Ramos (cell line): ENCODE data around the gene CD99.

Experiments
- in situ Hi-C: fragments of 300-500 bp; cut with MboI; formaldehyde crosslinking; loops from one replicate; pipeline ENCODE4 v1.14.3; 2022; ENCODE audit warnings: low sequenced_read_pairs; ENCODE audit not compliant: unreplicated experiment

CD99 gene

GRCh38 chrX:2690856-2691542 is at the start of gene CD99:
Gene CD99, plus strand, starts transcription at chrX:2691295. Its CDS starts 66 bp downstream, at chrX:2691361.
- in situ Hi-C loops, result no loop called here

GRCh38 chrX:2642146-2642545 is 48.9 kb upstream of the CD99 start:
- in situ Hi-C loops, result loop anchor here (10.0 kb wide), 1 partner anchor 163 kb away; no protein-coding TSS in a partner anchor

GRCh38 chrX:2642791-2643190 is 48.3 kb upstream of the CD99 start:
- in situ Hi-C loops, result loop anchor here (10.0 kb wide), 1 partner anchor 162 kb away; no protein-coding TSS in a partner anchor

- in situ Hi-C loops, result loop anchor here (10.0 kb wide), 1 partner anchor 161 kb away; no protein-coding TSS in a partner anchor
Measured at GRCh38 chrX:2643880-2644279, 47.2 kb upstream of the CD99 start.

- in situ Hi-C loops, result loop anchor here (10.0 kb wide), 1 partner anchor 159 kb away; no protein-coding TSS in a partner anchor
Measured at GRCh38 chrX:2645563-2645962, 45.5 kb upstream of the CD99 start.

- in situ Hi-C loops, result loop anchor here (10.0 kb wide), 1 partner anchor 157 kb away; no protein-coding TSS in a partner anchor
Measured at GRCh38 chrX:2647627-2648026, 43.5 kb upstream of the CD99 start.

GRCh38 chrX:2650037-2650436 is 41.1 kb upstream of the CD99 start:
- in situ Hi-C loops, result no loop called here

- in situ Hi-C loops, result no loop called here
Measured at GRCh38 chrX:2650865-2651264, 40.2 kb upstream of the CD99 start.

- in situ Hi-C loops, result no loop called here
Measured at GRCh38 chrX:2652106-2652505, 39.0 kb upstream of the CD99 start.

GRCh38 chrX:2654436-2655340 is 36.4 kb upstream of the CD99 start:
- in situ Hi-C loops, result no loop called here

GRCh38 chrX:2656257-2656836 is 34.7 kb upstream of the CD99 start:
- in situ Hi-C loops, result no loop called here

- in situ Hi-C loops, result no loop called here
Measured at GRCh38 chrX:2657532-2658113, 33.5 kb upstream of the CD99 start.

- in situ Hi-C loops, result no loop called here
Measured at GRCh38 chrX:2658585-2659292, 32.4 kb upstream of the CD99 start.

GRCh38 chrX:2662586-2662985 is 28.5 kb upstream of the CD99 start:
- in situ Hi-C loops, result no loop called here

GRCh38 chrX:2664502-2664901 is 26.6 kb upstream of the CD99 start:
- in situ Hi-C loops, result no loop called here

- in situ Hi-C loops, result no loop called here
Measured at GRCh38 chrX:2665387-2666304, 25.4 kb upstream of the CD99 start.

- in situ Hi-C loops, result no loop called here
Measured at GRCh38 chrX:2666491-2666890, 24.6 kb upstream of the CD99 start.

- in situ Hi-C loops, result no loop called here
Measured at GRCh38 chrX:2670978-2671377, 20.1 kb upstream of the CD99 start.

GRCh38 chrX:2672084-2672483 is 19.0 kb upstream of the CD99 start:
- in situ Hi-C loops, result no loop called here
